Hepatocyte (in vitro differentiated cells): Measurements from ENCODE around the gene AGT. TPM values are rescaled to one million over a fixed set of nuclear protein-coding genes. Genes with fewer than 3 reads are reported as not detected.

Experiments used
- DNase-seq: peaks from one replicate; pipeline ENCODE4 v3.0.0-alpha.2; 2016; ENCODE audit warnings: low spot score
- H2AFZ ChIP-seq: fragments of 200-600 bp; sonication (generic); 2 replicates; pipeline ENCODE4 v1.6.0; 2016; ENCODE audit warnings: antibody characterized with exemption, mild to moderate bottlenecking
- H3K27ac ChIP-seq: fragments of 200-600 bp; sonication (generic); 2 replicates; pipeline ENCODE4 v1.5.1; 2016; ENCODE audit warnings: mild to moderate bottlenecking
- H3K27me3 ChIP-seq: fragments of 200-600 bp; sonication (generic); 2 replicates; pipeline ENCODE4 v1.6.1; 2016
- H3K36me3 ChIP-seq: fragments of 200-600 bp; sonication (generic); replicated peaks from 2 replicates; pipeline ENCODE4 v1.5.1; 2016; ENCODE audit warnings: low read depth; ENCODE audit not compliant: insufficient read depth
- H3K4me1 ChIP-seq: fragments of 200-600 bp; sonication (generic); 2 replicates; pipeline ENCODE4 v1.5.1; 2016; ENCODE audit warnings: mild to moderate bottlenecking, moderate library complexity; ENCODE audit not compliant: insufficient read depth
- H3K4me2 ChIP-seq: fragments of 200-600 bp; sonication (generic); 2 replicates; pipeline ENCODE4 v1.6.0; 2016
- H3K4me3 ChIP-seq: fragments of 200-600 bp; sonication (generic); 2 replicates; pipeline ENCODE4 v1.5.1; 2016; ENCODE audit warnings: mild to moderate bottlenecking
- H3K79me2 ChIP-seq: fragments of 200-600 bp; sonication (generic); 2 replicates; pipeline ENCODE4 v1.6.0; 2017; ENCODE audit warnings: mild to moderate bottlenecking
- H3K9me2 ChIP-seq: fragments of 200-600 bp; sonication (generic); replicated peaks from 2 replicates; pipeline ENCODE4 v1.6.0; 2017; ENCODE audit warnings: mild to moderate bottlenecking; ENCODE audit not compliant: insufficient read depth
- H3K9me3 ChIP-seq: fragments of 200-600 bp; sonication (generic); 2 replicates; pipeline ENCODE4 v1.5.1; 2016; ENCODE audit warnings: low read depth, mild to moderate bottlenecking
- H4K20me1 ChIP-seq: fragments of 200-600 bp; sonication (generic); 2 replicates; pipeline ENCODE4 v1.6.0; 2016; ENCODE audit warnings: mild to moderate bottlenecking; ENCODE audit not compliant: insufficient read depth, poor library complexity, severe bottlenecking
- CTCF ChIP-seq: fragments of 200-600 bp; sonication (generic); IDR thresholded peaks from 2 replicates; pipeline ENCODE4 v1.5.1; 2016; ENCODE audit warnings: antibody characterized with exemption, mild to moderate bottlenecking; ENCODE audit not compliant: poor library complexity
- EZH2 ChIP-seq: fragments of 200-600 bp; sonication (generic); IDR thresholded peaks from 2 replicates; pipeline ENCODE4 v1.6.1; 2016; ENCODE audit warnings: antibody characterized with exemption, mild to moderate bottlenecking, borderline replicate concordance
- EZH2phosphoT487 ChIP-seq: fragments of 200-600 bp; sonication (generic); IDR thresholded peaks from one replicate; pipeline ENCODE4 v1.6.1; 2018; ENCODE audit warnings: antibody characterized with exemption, mild to moderate bottlenecking, low read depth, moderate library complexity; ENCODE audit not compliant: unreplicated experiment, severe bottlenecking
- WGBS: methylation state at CpG from one replicate; pipeline ENCODE4 v1.1.6; 2016; ENCODE audit warnings: low lambda C conversion rate; ENCODE audit errors: missing lambda C conversion rate; 5-methylcytosine and 5-hydroxymethylcytosine counted together
- polyA plus RNA-seq: library from polyadenylated mRNA; unstranded; fragments of >200 nt; fragmentation: Nextera tagmentation; extraction: Ambion mirVana; gene quantifications from 2 replicates; pipeline ENCODE4 v1.2.1, GENCODE V29; 2016
- total RNA-seq: library from RNA; depleted of rRNA; stranded (reverse); fragments of >200 nt; gene quantifications from 2 replicates; pipeline ENCODE4 v1.2.3, GENCODE V29; 2014

AGT gene
- total and polyA plus RNA-seq, 2 experiments from 2014 or later: 476 to 583 TPM

- Histone ChIP-seq H3K27ac (peak overlapping the region; percentile 92), H4K20me1 (no peaks in the 10 kb centered on the region), H3K9me2 (no peaks in the 10 kb centered on the region), H3K36me3 (no peaks in the 10 kb centered on the region), H3K27me3 (no peaks in the 10 kb centered on the region), H3K79me2 (peaks cover 5% of the 10 kb centered on the region), H3K4me3 (no peak overlapping the region), H3K4me1 (peaks cover 17% of the 10 kb centered on the region), H3K4me2 (peak overlapping the region; percentile 5), H3K9me3 (no peaks in the 10 kb centered on the region), H2AFZ (no peak overlapping the region)
- 54% methylated on average over 16 of the region's 16 CpGs for WGBS
- TF ChIP-seq EZH2phosphoT487 (no peak), CTCF (no peak), EZH2 (no peak)
- DNase-seq: peak; percentile 88
These were observed 5.0 kb downstream of the AGT start for GRCh38 chr1:230708631-230709580.

- 89% methylated on average over 21 of the region's 22 CpGs for WGBS
- Histone ChIP-seq H3K4me1 (peaks cover 12% of the 10 kb centered on the region), H3K36me3 (no peaks in the 10 kb centered on the region), H2AFZ (no peak overlapping the region), H4K20me1 (no peaks in the 10 kb centered on the region), H3K27ac (peak overlapping the region; percentile 85), H3K9me2 (no peaks in the 10 kb centered on the region), H3K9me3 (no peaks in the 10 kb centered on the region), H3K27me3 (no peaks in the 10 kb centered on the region), H3K4me2 (peak overlapping the region; percentile 51), H3K4me3 (no peak overlapping the region), H3K79me2 (peaks cover 1% of the 10 kb centered on the region)
- no peak for TF ChIP-seq CTCF
- TF ChIP-seq EZH2: no peak
- TF ChIP-seq EZH2phosphoT487: no peak
- no peak for DNase-seq
These were observed 5.9 kb downstream of the AGT start for GRCh38 chr1:230707732-230708630.

DNA sequence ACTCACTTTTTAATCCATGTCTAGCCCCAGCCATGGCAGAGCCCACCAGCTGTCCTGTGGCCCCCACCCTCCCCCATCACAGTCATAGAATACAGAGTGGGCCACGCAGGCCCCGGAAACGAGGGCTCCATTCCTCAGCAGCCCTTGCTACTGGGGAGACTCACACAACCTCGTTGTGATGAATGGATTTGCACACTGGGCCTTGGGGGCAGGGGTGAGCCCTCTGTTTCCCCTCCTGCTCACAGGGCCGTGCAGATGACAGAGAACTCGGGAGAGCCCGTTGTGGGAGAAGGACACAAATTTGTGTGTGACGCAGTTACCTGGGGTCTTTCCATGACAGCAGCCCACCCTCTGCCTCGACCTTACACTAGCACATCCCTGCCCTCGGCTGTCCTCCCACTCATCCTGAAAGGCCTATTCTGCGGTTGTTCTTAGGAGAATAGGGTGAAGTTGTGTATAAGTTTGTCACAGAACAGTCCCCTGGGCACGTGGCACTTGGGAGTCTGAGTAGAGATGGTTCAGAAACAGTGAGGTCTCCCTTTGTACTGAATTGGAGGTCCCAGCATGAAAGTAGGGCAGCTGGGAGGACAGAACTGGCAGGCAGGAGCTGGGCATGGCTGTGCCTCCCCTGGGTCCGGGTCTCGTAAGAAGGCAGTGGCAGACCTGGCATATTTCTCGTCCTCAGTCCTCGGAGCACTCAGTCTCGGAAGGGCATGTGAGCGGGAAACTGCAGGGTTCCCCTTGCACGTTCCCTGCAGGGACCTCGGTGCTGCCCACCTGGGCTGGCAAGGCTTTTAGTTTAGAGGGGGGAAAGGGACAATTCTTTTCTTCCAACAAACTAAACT lies 6.8 kb downstream of the AGT start:
- Histone ChIP-seq H4K20me1 (no peaks in the 10 kb centered on the region), H3K4me1 (peaks cover 18% of the 10 kb centered on the region), H2AFZ (no peak overlapping the region), H3K9me3 (no peaks in the 10 kb centered on the region), H3K36me3 (no peaks in the 10 kb centered on the region), H3K9me2 (no peaks in the 10 kb centered on the region), H3K4me3 (no peak overlapping the region), H3K79me2 (no peaks in the 10 kb centered on the region), H3K27ac (no peak overlapping the region), H3K27me3 (no peaks in the 10 kb centered on the region), H3K4me2 (no peak overlapping the region)
- TF ChIP-seq CTCF (no peak), EZH2phosphoT487 (no peak), EZH2 (no peak)
- 94% methylated on average over 20 of the region's 20 CpGs for WGBS
- DNase-seq: no peak
